ENCODE data around the gene TUSC2.

Gene TUSC2

GRCh38 chr3:50333744-50334328, 5.8 kb upstream of the TUSC2 start:
- TF ChIP-seq EZH2phosphoT487 (IDR thresholded peaks at IDR 0.05; ENCODE audit: low read depth) (no peak), CTCF (IDR thresholded peaks at IDR 0.05; ENCODE audit: low read depth, low read length) (no peak)
- H3K27me3 ChIP-seq (ENCODE audit: low read depth, low read length): no peaks in the 10 kb centered on the region
- peaks cover 15% of the 10 kb centered on the region for H4K20me1 ChIP-seq (ENCODE audit: insufficient read depth, low read length)
- peaks cover 18% of the 10 kb centered on the region for H3K4me1 ChIP-seq (ENCODE audit: low read length)
- peaks cover 53% of the 10 kb centered on the region for H3K36me3 ChIP-seq (replicated peaks; ENCODE audit: low read depth, low read length)
- peaks cover 71% of the 10 kb centered on the region for H3K79me2 ChIP-seq (ENCODE audit: low read length)
- H3K4me3 ChIP-seq (ENCODE audit: low read length): no peak overlapping the region
- no peak overlapping the region for H3K4me2 ChIP-seq (ENCODE audit: low read length)
- no peaks in the 10 kb centered on the region for H3K9me3 ChIP-seq (ENCODE audit: insufficient read depth, low read length)
- no peak overlapping the region for H2AFZ ChIP-seq (ENCODE audit: low read depth, low read length)
- H3K9ac ChIP-seq (ENCODE audit: low read length): no peak overlapping the region
- H3K27ac ChIP-seq (ENCODE audit: low read length): no peak overlapping the region

- Histone ChIP-seq H3K36me3 (replicated peaks; ENCODE audit: low read depth, low read length) (peaks cover 51% of the 10 kb centered on the region), H2AFZ (ENCODE audit: low read depth, low read length) (no peak overlapping the region), H3K27me3 (ENCODE audit: low read depth, low read length) (no peaks in the 10 kb centered on the region), H3K4me3 (ENCODE audit: low read length) (no peak overlapping the region), H3K4me2 (ENCODE audit: low read length) (no peak overlapping the region), H4K20me1 (ENCODE audit: insufficient read depth, low read length) (peaks cover 15% of the 10 kb centered on the region), H3K9me3 (ENCODE audit: insufficient read depth, low read length) (no peaks in the 10 kb centered on the region), H3K79me2 (ENCODE audit: low read length) (peaks cover 68% of the 10 kb centered on the region), H3K27ac (ENCODE audit: low read length) (no peak overlapping the region), H3K4me1 (ENCODE audit: low read length) (peaks cover 25% of the 10 kb centered on the region), H3K9ac (ENCODE audit: low read length) (no peak overlapping the region)
- TF ChIP-seq CTCF (IDR thresholded peaks at IDR 0.05; ENCODE audit: low read depth, low read length): no peak
- TF ChIP-seq EZH2phosphoT487 (IDR thresholded peaks at IDR 0.05; ENCODE audit: low read depth): no peak
Observed at GRCh38 chr3:50331364-50331907, 3.4 kb upstream of the TUSC2 start.

GRCh38 chr3:50330330-50330729, 2.3 kb upstream of the TUSC2 start:
- no peak for TF ChIP-seq EZH2phosphoT487 (IDR thresholded peaks at IDR 0.05; ENCODE audit: low read depth)
- no peak for TF ChIP-seq CTCF (IDR thresholded peaks at IDR 0.05; ENCODE audit: low read depth, low read length)
- H4K20me1 ChIP-seq (ENCODE audit: insufficient read depth, low read length): peaks cover 15% of the 10 kb centered on the region
- H3K79me2 ChIP-seq (ENCODE audit: low read length): peaks cover 61% of the 10 kb centered on the region
- no peak overlapping the region for H3K4me2 ChIP-seq (ENCODE audit: low read length)
- H3K9ac ChIP-seq (ENCODE audit: low read length): no peak overlapping the region
- H3K27me3 ChIP-seq (ENCODE audit: low read depth, low read length): no peaks in the 10 kb centered on the region
- no peaks in the 10 kb centered on the region for H3K9me3 ChIP-seq (ENCODE audit: insufficient read depth, low read length)
- H3K4me1 ChIP-seq (ENCODE audit: low read length): peaks cover 16% of the 10 kb centered on the region
- peaks cover 45% of the 10 kb centered on the region for H3K36me3 ChIP-seq (replicated peaks; ENCODE audit: low read depth, low read length)
- no peak overlapping the region for H3K27ac ChIP-seq (ENCODE audit: low read length)
- H2AFZ ChIP-seq (ENCODE audit: low read depth, low read length): no peak overlapping the region
- no peak overlapping the region for H3K4me3 ChIP-seq (ENCODE audit: low read length)

GRCh38 chr3:50327129-50327528, 894 bp downstream of the TUSC2 start:
- Histone ChIP-seq H3K79me2 (ENCODE audit: low read length) (peaks cover 29% of the 10 kb centered on the region), H3K9ac (ENCODE audit: low read length) (peak overlapping the region; percentile 81), H3K36me3 (replicated peaks; ENCODE audit: low read depth, low read length) (peaks cover 36% of the 10 kb centered on the region), H3K9me3 (ENCODE audit: insufficient read depth, low read length) (no peaks in the 10 kb centered on the region), H3K27ac (ENCODE audit: low read length) (no peak overlapping the region), H4K20me1 (ENCODE audit: insufficient read depth, low read length) (no peaks in the 10 kb centered on the region), H3K4me3 (ENCODE audit: low read length) (peak overlapping the region; percentile 91), H3K27me3 (ENCODE audit: low read depth, low read length) (no peaks in the 10 kb centered on the region), H2AFZ (ENCODE audit: low read depth, low read length) (no peak overlapping the region), H3K4me1 (ENCODE audit: low read length) (peaks cover 24% of the 10 kb centered on the region), H3K4me2 (ENCODE audit: low read length) (peak overlapping the region; percentile 93)
- TF ChIP-seq EZH2phosphoT487 (IDR thresholded peaks at IDR 0.05; ENCODE audit: low read depth): no peak

Measured in OCI-LY3 (cell line).